Measurements from ENCODE around the gene RNF32. TPM values are rescaled to one million over a fixed set of nuclear protein-coding genes. Genes with fewer than 3 reads are reported as not detected.

RNF32 gene
- total RNA-seq, 1 donor from 2014 or later, result 1.9 TPM

GRCh38 chr7:156654511-156655234 is 14.1 kb downstream of the RNF32 start:
- Mint-ChIP-seq H3K27ac (ENCODE audit: unreplicated experiment) (no peak overlapping the region), H3K4me3 (ENCODE audit: unreplicated experiment) (no peak overlapping the region)
- DNase-seq (ENCODE audit: low spot score), result no peak

GRCh38 chr7:156655251-156655650 is 14.7 kb downstream of the RNF32 start:
- no peak for DNase-seq (ENCODE audit: low spot score)
- H3K4me1 Mint-ChIP-seq (ENCODE audit: unreplicated experiment), result no peaks in the 10 kb centered on the region
- peaks cover 7% of the 10 kb centered on the region for H3K27me3 Mint-ChIP-seq (ENCODE audit: unreplicated experiment)
- no peaks in the 10 kb centered on the region for H3K36me3 Mint-ChIP-seq (ENCODE audit: low read depth, unreplicated experiment)
- no peak overlapping the region for H3K27ac Mint-ChIP-seq (ENCODE audit: unreplicated experiment)
- TF ChIP-seq CTCF (IDR thresholded peaks at IDR 0.05; ENCODE audit: unreplicated experiment), result no peak
- H3K9me3 Mint-ChIP-seq (ENCODE audit: unreplicated experiment), result no peaks in the 10 kb centered on the region
- no peak overlapping the region for H3K4me3 Mint-ChIP-seq (ENCODE audit: unreplicated experiment)

More at GRCh38 chr7:156654511-156655234, 14.1 kb downstream of the RNF32 start:
- H3K36me3 Mint-ChIP-seq (ENCODE audit: low read depth, unreplicated experiment), result no peaks in the 10 kb centered on the region
- H3K9me3 Mint-ChIP-seq (ENCODE audit: unreplicated experiment), result no peaks in the 10 kb centered on the region
- TF ChIP-seq CTCF (IDR thresholded peaks at IDR 0.05; ENCODE audit: unreplicated experiment), result no peak
- H3K27me3 Mint-ChIP-seq (ENCODE audit: unreplicated experiment), result peaks cover 7% of the 10 kb centered on the region
- peaks cover 3% of the 10 kb centered on the region for H3K4me1 Mint-ChIP-seq (ENCODE audit: unreplicated experiment)

DNA sequence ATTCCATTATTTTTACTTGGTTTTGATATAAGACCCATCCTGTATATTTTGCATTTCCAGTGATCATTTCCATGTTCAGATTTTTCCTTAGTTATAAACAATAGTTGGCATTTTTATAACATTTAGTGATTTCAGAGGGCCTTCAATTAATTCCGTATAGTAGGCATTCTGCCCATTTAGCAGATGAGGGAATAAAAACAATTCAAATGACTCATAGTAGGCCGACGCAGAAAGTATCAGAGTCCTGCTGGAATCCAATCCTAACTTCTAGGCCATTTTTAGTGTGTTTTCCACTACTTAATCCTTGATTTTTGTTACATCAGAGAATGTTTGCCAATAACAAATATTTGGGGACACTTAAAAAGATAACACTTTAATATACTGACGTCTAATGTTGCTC is 15.4 kb downstream of the RNF32 start:
- no peak for DNase-seq (ENCODE audit: low spot score)
- Mint-ChIP-seq H3K27ac (ENCODE audit: unreplicated experiment) (no peak overlapping the region), H3K4me1 (ENCODE audit: unreplicated experiment) (no peaks in the 10 kb centered on the region), H3K36me3 (ENCODE audit: low read depth, unreplicated experiment) (no peaks in the 10 kb centered on the region), H3K9me3 (ENCODE audit: unreplicated experiment) (no peaks in the 10 kb centered on the region), H3K27me3 (ENCODE audit: unreplicated experiment) (peaks cover 3% of the 10 kb centered on the region), H3K4me3 (ENCODE audit: unreplicated experiment) (no peak overlapping the region)
- no peak for TF ChIP-seq CTCF (IDR thresholded peaks at IDR 0.05; ENCODE audit: unreplicated experiment)

- no peaks in the 10 kb centered on the region for H3K4me1 Mint-ChIP-seq (ENCODE audit: unreplicated experiment)
- H3K27ac Mint-ChIP-seq (ENCODE audit: unreplicated experiment), result no peak overlapping the region
- DNase-seq (ENCODE audit: low spot score), result no peak
- no peaks in the 10 kb centered on the region for H3K36me3 Mint-ChIP-seq (ENCODE audit: low read depth, unreplicated experiment)
- H3K9me3 Mint-ChIP-seq (ENCODE audit: unreplicated experiment), result no peaks in the 10 kb centered on the region
- no peak overlapping the region for H3K4me3 Mint-ChIP-seq (ENCODE audit: unreplicated experiment)
- peaks cover 3% of the 10 kb centered on the region for H3K27me3 Mint-ChIP-seq (ENCODE audit: unreplicated experiment)
- TF ChIP-seq CTCF (IDR thresholded peaks at IDR 0.05; ENCODE audit: unreplicated experiment), result no peak
These were observed 16.0 kb downstream of the RNF32 start for GRCh38 chr7:156656598-156656997.

GRCh38 chr7:156657681-156658080 is 17.1 kb downstream of the RNF32 start:
- DNase-seq (ENCODE audit: low spot score), result no peak
- H3K27ac Mint-ChIP-seq (ENCODE audit: unreplicated experiment), result no peak overlapping the region
- no peaks in the 10 kb centered on the region for H3K4me1 Mint-ChIP-seq (ENCODE audit: unreplicated experiment)
- no peaks in the 10 kb centered on the region for H3K9me3 Mint-ChIP-seq (ENCODE audit: unreplicated experiment)
- peaks cover 2% of the 10 kb centered on the region for H3K27me3 Mint-ChIP-seq (ENCODE audit: unreplicated experiment)
- H3K4me3 Mint-ChIP-seq (ENCODE audit: unreplicated experiment), result no peak overlapping the region
- TF ChIP-seq CTCF (IDR thresholded peaks at IDR 0.05; ENCODE audit: unreplicated experiment), result no peak
- no peaks in the 10 kb centered on the region for H3K36me3 Mint-ChIP-seq (ENCODE audit: low read depth, unreplicated experiment)
